NCI-H345 treated with DMSO at 0.1 percent for 48 hours (cell line): ENCODE measurements around the gene GDF11.
A peak's percentile ranks its signal among the peaks of the same experiment; 100 is the strongest.

Source experiments
- DNase-seq: peaks from one replicate; lab custom pipeline; 2025; ENCODE audit not compliant: unreplicated experiment; lab: John Stamatoyannopoulos, UW

The GDF11 gene

GRCh38 chr12:55706568-55707218 lies 36.2 kb upstream of the GDF11 start:
- DNase-seq: no peak

DNA sequence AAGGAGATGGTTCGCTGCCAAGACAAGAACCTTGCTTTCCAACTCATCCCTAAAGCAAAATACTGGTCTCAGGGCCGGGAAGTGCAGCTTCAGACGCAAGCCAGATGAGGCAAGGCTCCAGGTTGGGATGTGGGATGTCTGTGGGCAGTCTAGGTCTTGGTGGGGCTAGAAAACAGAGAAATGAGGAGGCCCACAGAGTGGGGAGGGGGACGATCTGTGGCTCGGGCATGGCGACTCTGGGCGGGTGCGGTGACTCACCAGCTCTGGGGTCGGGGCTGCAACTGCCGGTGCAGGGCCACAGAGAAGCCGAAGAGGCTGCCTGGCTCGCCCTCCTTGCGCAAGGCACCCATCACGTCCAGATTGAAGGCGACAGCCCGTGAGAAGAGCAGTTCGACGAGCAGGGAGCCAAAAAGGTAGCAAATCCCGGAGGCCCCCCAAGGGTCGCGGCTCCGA lies 35.7 kb upstream of the GDF11 start:
- no peak for DNase-seq

DNA sequence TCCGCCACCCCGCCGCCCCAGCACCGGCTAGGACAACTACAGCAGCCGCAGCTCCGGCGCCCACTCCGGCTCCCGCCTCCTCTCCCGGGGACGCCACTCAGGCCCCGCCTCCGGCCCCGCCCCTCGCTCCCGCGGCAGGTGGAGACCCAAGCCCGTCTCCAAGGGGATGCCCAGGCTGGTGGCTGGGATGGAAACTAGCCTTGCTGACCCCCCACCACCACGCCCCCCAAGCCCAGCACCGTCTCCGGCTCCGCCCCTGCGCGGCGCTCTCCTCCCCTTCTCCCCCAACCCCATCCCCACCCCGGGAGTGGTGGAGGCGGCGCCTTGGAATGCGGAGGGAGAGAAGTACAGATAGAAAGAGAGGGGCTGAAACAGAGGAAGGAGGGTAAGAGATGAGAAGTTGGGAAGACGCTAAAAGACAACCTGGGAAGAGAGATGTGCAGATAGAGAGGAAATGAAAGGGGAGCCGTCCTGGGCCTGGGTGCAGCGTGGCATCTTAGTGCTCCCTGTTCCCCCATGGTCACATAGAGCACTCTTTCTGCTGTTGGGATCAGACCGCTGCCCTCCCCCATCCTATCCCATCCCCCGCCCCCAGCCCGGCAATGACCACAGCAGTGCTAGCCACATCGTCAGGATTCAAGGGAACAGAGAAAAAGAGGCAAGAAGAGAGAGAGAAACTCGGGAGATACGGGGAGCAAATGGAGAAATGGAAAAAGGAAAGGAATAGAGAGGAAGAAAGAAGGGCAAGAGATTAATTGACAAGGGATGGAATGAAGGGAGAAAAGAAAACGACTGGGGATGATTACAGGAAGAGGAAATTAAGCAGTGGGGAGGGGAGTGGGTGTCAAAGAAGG lies 34.9 kb upstream of the GDF11 start, which contains the start of gene ITGA7:
Gene ITGA7 (minus strand): TSS at position 64 of the 854 bp plus-strand sequence. CDS start 222 bp downstream, outside the sequence.
- peak; percentile 48 for DNase-seq

DNA sequence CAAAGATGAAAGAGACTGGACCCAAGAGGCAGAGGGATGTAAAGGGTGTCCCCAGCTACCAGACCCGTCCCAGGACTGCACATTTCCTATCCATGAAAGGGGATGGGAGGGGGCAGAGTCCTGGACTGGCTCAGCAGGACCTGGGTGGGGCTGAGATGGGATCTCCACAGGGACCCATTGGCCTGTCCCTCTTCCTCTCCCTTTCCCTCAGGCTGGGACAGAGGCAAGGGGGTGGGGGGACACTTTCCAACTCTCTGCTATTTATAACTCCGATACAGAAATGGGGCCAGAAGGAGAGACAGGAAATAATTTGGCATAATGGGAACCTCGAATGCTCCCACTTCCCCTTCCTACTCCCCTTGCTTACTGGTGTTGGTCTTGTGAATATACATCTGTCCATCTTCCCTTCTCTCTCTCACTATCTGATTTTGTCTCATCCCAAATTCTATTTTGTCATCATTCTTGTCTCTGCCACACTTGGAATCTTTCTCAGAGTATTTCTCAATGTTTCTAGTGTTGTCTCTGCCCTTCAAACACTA lies 34.2 kb upstream of the GDF11 start:
- DNase-seq: no peak

DNA sequence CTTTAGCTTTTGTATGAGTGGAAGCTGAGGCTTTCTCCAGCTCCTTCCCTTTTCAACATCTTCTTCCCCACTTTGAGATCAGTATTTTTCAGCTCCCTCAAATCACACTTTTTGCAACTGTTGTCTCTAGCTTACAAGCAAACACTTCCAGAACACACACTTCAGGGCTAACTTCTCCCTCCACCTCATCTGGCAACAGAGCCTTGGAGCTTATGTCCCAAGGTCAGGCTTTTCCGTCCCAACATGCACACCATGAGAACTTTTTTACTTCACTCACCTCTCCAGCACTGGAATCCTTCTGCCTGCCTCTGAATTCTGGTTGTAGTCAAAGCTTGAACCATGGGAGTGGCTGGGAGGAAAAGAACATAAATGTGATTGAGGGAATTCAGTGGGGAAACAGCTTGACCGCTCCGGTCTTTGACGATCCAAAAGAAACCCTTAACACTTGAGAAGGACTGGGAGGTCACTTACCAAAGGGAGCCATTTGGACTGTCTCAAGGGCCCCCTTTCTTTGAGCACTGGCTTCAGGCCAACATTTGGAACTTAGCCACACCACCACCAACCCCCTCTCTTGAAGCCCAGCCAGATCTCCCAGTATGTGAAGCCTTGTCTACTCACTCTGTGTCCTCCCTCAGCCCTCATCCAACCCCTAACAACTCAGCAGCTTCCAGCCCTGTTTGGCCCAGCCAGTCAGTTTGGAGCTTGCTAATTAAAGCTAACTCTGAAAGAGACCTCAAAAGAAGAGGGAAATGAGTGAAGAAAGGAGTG lies 31.0 kb upstream of the GDF11 start:
- no peak for DNase-seq

GRCh38 chr12:55712700-55713415 lies 30.1 kb upstream of the GDF11 start:
- no peak for DNase-seq

GRCh38 chr12:55713721-55714120 lies 29.2 kb upstream of the GDF11 start:
- DNase-seq: no peak

- DNase-seq: no peak
Measured at GRCh38 chr12:55715169-55715764, 27.7 kb upstream of the GDF11 start.

DNA sequence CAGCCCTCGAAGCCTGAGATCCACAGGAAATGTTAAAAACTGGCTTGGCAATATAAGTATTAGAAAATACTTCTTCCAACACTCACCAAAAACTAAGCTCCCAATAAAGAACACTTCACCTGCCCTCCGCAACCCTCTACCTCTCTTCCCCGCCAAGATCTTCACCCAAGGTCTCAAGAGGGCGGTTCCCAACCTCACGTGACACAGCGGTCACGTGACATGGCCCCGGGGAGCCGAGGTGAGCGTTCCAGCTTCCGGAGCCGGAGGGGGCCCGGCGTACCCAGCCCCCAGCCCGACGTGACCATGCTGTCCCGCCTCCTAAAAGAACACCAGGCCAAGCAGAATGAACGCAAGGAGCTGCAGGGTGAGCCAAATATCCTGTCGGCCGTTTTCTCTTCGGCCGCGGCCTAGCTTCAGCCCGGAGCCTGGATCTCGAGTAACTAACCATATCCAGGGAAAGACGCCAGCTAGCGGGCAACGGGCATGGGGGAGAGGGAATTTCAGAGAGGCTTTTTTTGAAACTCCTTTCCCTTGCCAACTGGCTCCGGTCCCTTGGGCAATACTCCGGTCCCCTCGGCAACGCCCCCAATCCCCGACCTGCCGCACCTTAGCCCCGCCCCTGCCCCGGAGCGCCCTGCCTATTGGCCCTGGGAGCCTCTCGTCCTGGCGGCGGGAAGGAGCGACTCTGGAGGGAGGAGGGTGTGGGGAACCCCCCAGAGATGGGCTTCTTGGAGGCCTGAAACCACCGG lies 26.9 kb upstream of the GDF11 start, which contains the start of gene BLOC1S1:
Gene BLOC1S1 (plus strand): TSS at position 214 of the 749 bp plus-strand sequence. CDS start 6 bp downstream, at position 220.
- peak; percentile 86 for DNase-seq

DNA sequence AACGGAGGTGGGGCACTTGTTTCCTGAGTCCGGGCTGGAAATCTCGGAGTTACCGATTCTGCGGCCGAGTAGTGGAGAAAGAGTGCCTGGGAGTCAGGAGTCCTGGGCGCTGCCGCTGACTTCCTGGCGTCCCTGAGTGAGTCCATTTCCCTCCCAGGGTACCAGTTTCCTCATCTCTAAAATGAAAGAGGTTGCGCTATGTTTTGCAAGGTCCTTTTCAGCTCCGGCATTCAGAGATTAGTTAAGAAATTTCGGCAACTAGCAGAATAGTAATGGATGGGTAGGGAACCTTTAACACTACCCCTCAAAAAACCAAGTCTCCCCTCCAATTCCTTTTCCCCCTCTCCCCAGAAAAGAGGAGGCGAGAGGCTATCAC lies 26.4 kb upstream of the GDF11 start:
- no peak for DNase-seq

GRCh38 chr12:55717011-55718007 lies 25.6 kb upstream of the GDF11 start:
- no peak for DNase-seq

- no peak for DNase-seq
Measured at GRCh38 chr12:55718015-55718414, 24.9 kb upstream of the GDF11 start.

GRCh38 chr12:55718624-55719275 lies 24.2 kb upstream of the GDF11 start:
- no peak for DNase-seq

GRCh38 chr12:55719371-55719770 lies 23.6 kb upstream of the GDF11 start:
- DNase-seq: no peak

GRCh38 chr12:55720071-55720564 lies 22.8 kb upstream of the GDF11 start, which contains the start of gene RDH5:
TSS of gene RDH5 (plus strand) at chr12:55720393. CDS start at chr12:55721185, 792 bp downstream.
- no peak for DNase-seq

DNA sequence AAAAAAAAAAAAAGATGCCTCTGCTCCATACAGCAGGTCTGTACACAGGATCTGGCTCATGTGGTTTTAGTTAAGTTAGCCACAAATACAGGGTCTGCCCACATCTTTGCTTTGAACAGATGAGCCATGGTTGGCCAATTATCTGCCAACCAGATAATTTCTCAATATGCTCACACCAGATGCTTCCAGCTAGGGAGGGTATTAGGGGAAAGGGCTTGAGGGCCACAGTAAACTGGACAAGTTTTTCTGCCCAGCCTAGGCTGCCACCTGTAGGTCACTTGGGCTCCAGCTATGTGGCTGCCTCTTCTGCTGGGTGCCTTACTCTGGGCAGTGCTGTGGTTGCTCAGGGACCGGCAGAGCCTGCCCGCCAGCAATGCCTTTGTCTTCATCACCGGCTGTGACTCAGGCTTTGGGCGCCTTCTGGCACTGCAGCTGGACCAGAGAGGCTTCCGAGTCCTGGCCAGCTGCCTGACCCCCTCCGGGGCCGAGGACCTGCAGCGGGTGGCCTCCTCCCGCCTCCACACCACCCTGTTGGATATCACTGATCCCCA lies 22.0 kb upstream of the GDF11 start:
- DNase-seq: no peak

DNA sequence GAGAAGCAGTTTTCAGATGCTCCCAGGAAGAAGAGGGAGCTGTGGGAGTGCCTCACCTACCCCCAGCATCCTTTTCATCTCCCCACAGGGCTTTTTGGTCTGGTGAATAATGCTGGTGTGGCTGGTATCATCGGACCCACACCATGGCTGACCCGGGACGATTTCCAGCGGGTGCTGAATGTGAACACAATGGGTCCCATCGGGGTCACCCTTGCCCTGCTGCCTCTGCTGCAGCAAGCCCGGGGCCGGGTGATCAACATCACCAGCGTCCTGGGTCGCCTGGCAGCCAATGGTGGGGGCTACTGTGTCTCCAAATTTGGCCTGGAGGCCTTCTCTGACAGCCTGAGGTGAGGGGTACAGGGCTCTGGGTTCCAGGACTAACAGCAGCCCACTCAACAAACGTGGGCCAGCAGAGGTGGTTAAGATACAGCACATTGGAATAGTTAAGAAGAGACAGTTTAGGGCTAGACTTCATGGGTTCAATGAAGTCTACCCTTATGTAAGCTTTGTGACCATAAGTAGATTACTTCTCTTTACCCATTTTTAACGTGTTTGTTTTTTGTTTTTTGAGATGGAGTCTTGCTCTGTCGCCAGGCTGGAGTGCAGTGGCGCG lies 21.2 kb upstream of the GDF11 start:
- DNase-seq: no peak
